K562 (cell line): Measurements from ENCODE around the gene GPATCH2L. TPM values are rescaled to one million over a fixed set of nuclear protein-coding genes. Genes with fewer than 3 reads are reported as not detected.

ENCODE experiments used
- ADNP ChIP-seq: fragments of 200-800 bp; sonication (Bioruptor generic); IDR thresholded peaks from 2 replicates; pipeline ENCODE4 v1.6.1; 2016; ENCODE audit warnings: missing genetic modification characterization, missing compliant biosample characterization
- CCAR2 ChIP-seq: fragments of 200-400 bp; formaldehyde crosslinking; IDR thresholded peaks from 2 replicates; pipeline ENCODE4 v1.6.1; 2017; ENCODE audit warnings: mild to moderate bottlenecking, low read depth, low read length
- EGR1 ChIP-seq: fragments of 450-650 bp; conservative IDR thresholded peaks from 2 replicates; pipeline ENCODE4 v1.6.1; 2017; ENCODE audit warnings: mild to moderate bottlenecking
- ETS2 ChIP-seq: IDR thresholded peaks from 2 replicates; pipeline ENCODE4 v1.6.1; 2016; ENCODE audit warnings: borderline replicate concordance, missing genetic modification characterization, mild to moderate bottlenecking, moderate library complexity, missing compliant biosample characterization; ENCODE audit not compliant: poor library complexity, severe bottlenecking
- HDAC3 ChIP-seq: fragments of 450-650 bp; IDR thresholded peaks from 2 replicates; pipeline ENCODE4 v1.6.1; 2018; ENCODE audit warnings: borderline replicate concordance, mild to moderate bottlenecking, moderate library complexity; ENCODE audit not compliant: partially characterized antibody
- MCM5 ChIP-seq: fragments of 450-650 bp; IDR thresholded peaks from 2 replicates; pipeline ENCODE4 v1.6.1; 2016; ENCODE audit warnings: low read depth
- MECOM ChIP-seq: fragments of 250-450 bp; sonication (Bioruptor Pico); IDR thresholded peaks from 2 replicates; pipeline ENCODE4 v1.8.0; 2022; ENCODE audit warnings: inconsistent platforms
- MED1 ChIP-seq: sonication (generic); formaldehyde crosslinking; IDR thresholded peaks from 2 replicates; pipeline ENCODE4 v1.8.1; 2023; ENCODE audit warnings: missing genetic modification reagents, borderline replicate concordance
- MTA3 ChIP-seq: fragments of 450-650 bp; formaldehyde crosslinking; IDR thresholded peaks from 2 replicates; pipeline ENCODE4 v1.6.1; 2017; ENCODE audit warnings: mild to moderate bottlenecking, borderline replicate concordance
- NFRKB ChIP-seq: fragments of 450-650 bp; IDR thresholded peaks from 2 replicates; pipeline ENCODE4 v1.6.1; 2016; ENCODE audit warnings: low read depth
- NONO ChIP-seq, 2 experiments: fragments of 200-400 bp in 1 of 2; fragments of 450-650 bp in 1 of 2; formaldehyde crosslinking in 1 of 2; IDR thresholded peaks; 2 replicates each; pipeline ENCODE4 v1.6.1; 2017; ENCODE audit warnings: low read depth in 2 of 2, mild to moderate bottlenecking in 2 of 2, moderate library complexity in 2 of 2, low read length in 1 of 2
- PCBP1 ChIP-seq: fragments of 200-400 bp; formaldehyde crosslinking; IDR thresholded peaks from 2 replicates; pipeline ENCODE4 v1.6.1; 2018; ENCODE audit warnings: mild to moderate bottlenecking, low read depth, low read length; ENCODE audit not compliant: poor library complexity, severe bottlenecking
- PCBP2 ChIP-seq: fragments of 200-400 bp; formaldehyde crosslinking; IDR thresholded peaks from 2 replicates; pipeline ENCODE4 v1.6.1; 2018; ENCODE audit warnings: low read length, low read depth, mild to moderate bottlenecking, moderate library complexity; ENCODE audit not compliant: poor library complexity, severe bottlenecking
- RB1 ChIP-seq: fragments of 450-650 bp; IDR thresholded peaks from 2 replicates; pipeline ENCODE4 v1.6.1; 2017; ENCODE audit warnings: low read depth, mild to moderate bottlenecking
- RBM25 ChIP-seq: fragments of 200-400 bp; formaldehyde crosslinking; IDR thresholded peaks from 2 replicates; pipeline ENCODE4 v1.6.1; 2018; ENCODE audit warnings: low read length, low read depth, moderate library complexity; ENCODE audit not compliant: severe bottlenecking
- RCOR1 ChIP-seq, 2 experiments: IDR thresholded peaks; 2 replicates each; pipeline ENCODE4 v1.6.1; 2012; ENCODE audit warnings: low read depth in 2 of 2, low read length in 2 of 2, borderline replicate concordance in 1 of 2, improper control_type of control experiment in 1 of 2
- U2AF1 ChIP-seq: fragments of 200-400 bp; formaldehyde crosslinking; optimal IDR thresholded peaks from 2 replicates; pipeline ENCODE3; 2017; ENCODE audit warnings: mild to moderate bottlenecking, low read depth, low read length, moderate library complexity
- ZNF212 ChIP-seq: fragments of 450-650 bp; formaldehyde crosslinking; IDR thresholded peaks from 2 replicates; pipeline ENCODE4 v1.4.0; 2020; ENCODE audit warnings: mild to moderate bottlenecking
- ZNF79 ChIP-seq: fragments of 250-450 bp; sonication (Bioruptor Pico); IDR thresholded peaks from 2 replicates; pipeline ENCODE4 v1.4.0; 2020; ENCODE audit warnings: low read depth, mild to moderate bottlenecking, moderate library complexity
- polyA plus RNA-seq, 8 experiments: library from polyadenylated mRNA; depleted of rRNA in 4 of 8; stranded (reverse) in 5 of 8; unstranded in 3 of 8; fragments of >200 nt; fragmentation: Nextera tagmentation in 2 of 8; fragmentation: Illumina TruSeq in 1 of 8; extraction: Ambion mirVana in 2 of 8; extraction: Trizol in 1 of 8; gene quantifications; 2 replicates each; pipeline versions ENCODE4 v1.2.1 to v1.2.3, GENCODE V29; 2011 to 2014; ENCODE audit warnings: inconsistent platforms in 1 of 8, missing spikeins in 1 of 8
- total RNA-seq, 7 experiments: library from RNA; depleted of rRNA in 6 of 7; stranded (reverse); fragments of >200 nt in 6 of 7; fragmentation: Illumina TruSeq in 2 of 7; extraction: Trizol in 2 of 7; gene quantifications; 2 replicates each; pipeline versions ENCODE4 v1.2.1 to v1.2.3, GENCODE V29; 2011 to 2021; ENCODE audit warnings: low replicate concordance in 1 of 7
- TF ChIP-seq, protein P1 (sequence below): fragments of 250-450 bp; sonication (Bioruptor Pico); IDR thresholded peaks from 2 replicates; pipeline ENCODE4 v1.5.0; 2021
- TF ChIP-seq, protein P2 (sequence below), 2 experiments: fragments of 200-800 bp in 1 of 2; sonication (Bioruptor generic) in 1 of 2; sonication (generic) in 1 of 2; formaldehyde crosslinking in 1 of 2; IDR thresholded peaks in 1 of 2; conservative IDR thresholded peaks in 1 of 2; 2 replicates each; pipeline versions ENCODE4 v1.5.0 to v1.6.1; 2016 to 2020; ENCODE audit warnings: missing compliant biosample characterization in 1 of 2, missing genetic modification characterization in 1 of 2, missing genetic modification reagents in 1 of 2
- TF ChIP-seq, protein P3 (sequence below): sonication (generic); formaldehyde crosslinking; IDR thresholded peaks from 2 replicates; pipeline ENCODE4 v1.8.0; 2022; ENCODE audit warnings: mild to moderate bottlenecking, missing genetic modification reagents
- TF ChIP-seq, protein P4 (sequence below): sonication (generic); formaldehyde crosslinking; IDR thresholded peaks from 2 replicates; pipeline ENCODE4 v1.8.0; 2022; ENCODE audit warnings: mild to moderate bottlenecking, missing genetic modification reagents
- TF ChIP-seq, protein P5 (sequence below): fragments of 450-650 bp; formaldehyde crosslinking; IDR thresholded peaks from 2 replicates; pipeline ENCODE4 v1.4.0; 2022; ENCODE audit warnings: mild to moderate bottlenecking, moderate library complexity

GPATCH2L gene
- total and polyA plus RNA-seq, 9 of the 15 experiments (the other 6 are each of a cell fraction or from before 2014, with no cell fraction given): 13.1 to 39.6 (median 20.0) TPM

DNA sequence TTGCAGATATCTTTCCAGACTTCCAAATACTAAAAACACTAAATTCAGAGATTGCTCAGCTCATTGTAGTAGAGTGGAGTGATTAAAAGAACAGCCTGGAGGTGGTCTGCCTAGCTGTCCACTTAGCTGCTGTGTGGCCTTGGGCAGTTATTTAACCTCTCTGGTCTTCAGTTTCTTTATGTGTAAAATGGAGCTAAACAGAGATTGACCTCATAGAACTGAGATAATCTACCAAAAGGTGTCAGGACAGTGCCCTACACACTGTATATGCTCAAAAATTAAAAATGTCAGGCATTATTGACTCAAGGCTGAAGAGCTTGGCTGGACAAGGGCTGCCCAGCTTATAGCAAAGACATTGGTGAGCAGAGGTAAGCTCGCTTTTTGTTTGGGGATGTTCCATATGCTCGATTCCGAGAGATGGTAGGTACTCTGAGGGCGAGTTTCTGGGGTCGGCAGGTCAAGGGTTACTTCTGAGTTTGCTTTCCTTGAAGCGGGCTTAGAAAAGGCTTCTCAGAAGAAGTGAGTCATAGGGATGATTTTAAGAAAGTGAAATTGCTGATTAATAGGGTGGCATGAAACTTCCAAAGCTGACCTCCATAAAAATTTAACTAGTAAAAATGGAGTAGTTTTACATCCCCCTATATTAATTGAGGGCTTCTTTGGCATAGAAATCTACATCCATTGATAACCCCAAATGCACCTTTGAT, 107.5 kb downstream of the GPATCH2L start (continued):
- TF ChIP-seq MCM5: no peak
- TF ChIP-seq MECOM (CRISPR knock-in tag): no peak
- no peak for TF ChIP-seq ZNF79 (CRISPR knock-in tag)
- no peak for TF ChIP-seq MTA3
- no peak for TF ChIP-seq ETS2 (tag)
- TF ChIP-seq, protein P1, sequence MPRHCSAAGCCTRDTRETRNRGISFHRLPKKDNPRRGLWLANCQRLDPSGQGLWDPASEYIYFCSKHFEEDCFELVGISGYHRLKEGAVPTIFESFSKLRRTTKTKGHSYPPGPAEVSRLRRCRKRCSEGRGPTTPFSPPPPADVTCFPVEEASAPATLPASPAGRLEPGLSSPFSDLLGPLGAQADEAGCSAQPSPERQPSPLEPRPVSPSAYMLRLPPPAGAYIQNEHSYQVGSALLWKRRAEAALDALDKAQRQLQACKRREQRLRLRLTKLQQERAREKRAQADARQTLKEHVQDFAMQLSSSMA (CRISPR knock-in tag): no peak
- peak; percentile 54; the same call in 1 of the 2 replicates for TF ChIP-seq ADNP (tag)
- no peak for TF ChIP-seq ZNF212 (CRISPR knock-in tag)
- peak in 1 of 2 experiments; percentile 7; a peak in 1 of 4 replicates for TF ChIP-seq RCOR1 (IDR thresholded peaks at IDR 0.05; ENCODE audit: borderline replicate concordance in 1 of 2, low read depth in 2 of 2, low read length in 2 of 2)
- TF ChIP-seq, protein P2, sequence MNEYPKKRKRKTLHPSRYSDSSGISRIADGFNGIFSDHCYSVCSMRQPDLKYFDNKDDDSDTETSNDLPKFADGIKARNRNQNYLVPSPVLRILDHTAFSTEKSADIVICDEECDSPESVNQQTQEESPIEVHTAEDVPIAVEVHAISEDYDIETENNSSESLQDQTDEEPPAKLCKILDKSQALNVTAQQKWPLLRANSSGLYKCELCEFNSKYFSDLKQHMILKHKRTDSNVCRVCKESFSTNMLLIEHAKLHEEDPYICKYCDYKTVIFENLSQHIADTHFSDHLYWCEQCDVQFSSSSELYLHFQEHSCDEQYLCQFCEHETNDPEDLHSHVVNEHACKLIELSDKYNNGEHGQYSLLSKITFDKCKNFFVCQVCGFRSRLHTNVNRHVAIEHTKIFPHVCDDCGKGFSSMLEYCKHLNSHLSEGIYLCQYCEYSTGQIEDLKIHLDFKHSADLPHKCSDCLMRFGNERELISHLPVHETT (CRISPR knock-in tag; conservative IDR thresholded peaks at IDR 0.05 in 1 of 2, IDR thresholded peaks at IDR 0.05 in 1 of 2): no peak
- no peak for TF ChIP-seq HDAC3
- no peak for TF ChIP-seq RB1
- no peak for TF ChIP-seq CCAR2
- TF ChIP-seq NONO (IDR thresholded peaks at IDR 0.05; ENCODE audit: low read depth in 2 of 2, low read length in 1 of 2): no peak
- TF ChIP-seq, protein P3, sequence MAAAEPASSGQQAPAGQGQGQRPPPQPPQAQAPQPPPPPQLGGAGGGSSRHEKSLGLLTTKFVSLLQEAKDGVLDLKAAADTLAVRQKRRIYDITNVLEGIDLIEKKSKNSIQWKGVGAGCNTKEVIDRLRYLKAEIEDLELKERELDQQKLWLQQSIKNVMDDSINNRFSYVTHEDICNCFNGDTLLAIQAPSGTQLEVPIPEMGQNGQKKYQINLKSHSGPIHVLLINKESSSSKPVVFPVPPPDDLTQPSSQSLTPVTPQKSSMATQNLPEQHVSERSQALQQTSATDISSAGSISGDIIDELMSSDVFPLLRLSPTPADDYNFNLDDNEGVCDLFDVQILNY: no peak
- TF ChIP-seq NFRKB: 0 out of 2 replicates have a peak, but pooled peaks have one; percentile 32
- no peak for TF ChIP-seq PCBP2
- TF ChIP-seq MED1 (CRISPR knock-in tag): no peak
- no peak for TF ChIP-seq PCBP1
- TF ChIP-seq U2AF1: no peak
- TF ChIP-seq, protein P4, sequence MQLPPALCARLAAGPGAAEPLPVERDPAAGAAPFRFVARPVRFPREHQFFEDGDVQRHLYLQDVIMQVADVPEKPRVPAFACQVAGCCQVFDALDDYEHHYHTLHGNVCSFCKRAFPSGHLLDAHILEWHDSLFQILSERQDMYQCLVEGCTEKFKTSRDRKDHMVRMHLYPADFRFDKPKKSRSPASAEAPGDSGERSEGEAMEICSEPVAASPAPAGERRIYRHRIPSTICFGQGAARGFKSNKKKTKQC (CRISPR knock-in tag): no peak
- TF ChIP-seq EGR1: no peak
- TF ChIP-seq, protein P5, sequence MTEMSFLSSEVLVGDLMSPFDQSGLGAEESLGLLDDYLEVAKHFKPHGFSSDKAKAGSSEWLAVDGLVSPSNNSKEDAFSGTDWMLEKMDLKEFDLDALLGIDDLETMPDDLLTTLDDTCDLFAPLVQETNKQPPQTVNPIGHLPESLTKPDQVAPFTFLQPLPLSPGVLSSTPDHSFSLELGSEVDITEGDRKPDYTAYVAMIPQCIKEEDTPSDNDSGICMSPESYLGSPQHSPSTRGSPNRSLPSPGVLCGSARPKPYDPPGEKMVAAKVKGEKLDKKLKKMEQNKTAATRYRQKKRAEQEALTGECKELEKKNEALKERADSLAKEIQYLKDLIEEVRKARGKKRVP (CRISPR knock-in tag): no peak
- peak; percentile 98 for TF ChIP-seq RBM25
